OCI-LY3 (cell line): ENCODE data around the gene ARHGAP15.

Experiments used
- CTCF ChIP-seq: fragments of 200-600, 300-600 bp; sonication (generic); IDR thresholded peaks from 2 replicates; pipeline ENCODE4 v1.5.1; 2014; ENCODE audit warnings: antibody characterized with exemption, low read length, low read depth
- EZH2phosphoT487 ChIP-seq: fragments of 200-600 bp; shearing (Covaris generic); IDR thresholded peaks from 2 replicates; pipeline ENCODE4 v1.6.1; 2018; ENCODE audit warnings: antibody characterized with exemption, mixed run types, low read depth

- TF ChIP-seq CTCF (no peak), EZH2phosphoT487 (no peak)
These were observed 4.6 kb downstream of the ARHGAP15 start for GRCh38 chr2:143133783-143134182.
